NCI-H2196 treated with DMSO at 0.1 percent for 48 hours (cell line): ENCODE measurements around the gene RASA3.

ENCODE experiments used
- DNase-seq: peaks from one replicate; lab custom pipeline; 2025; ENCODE audit not compliant: unreplicated experiment; lab: John Stamatoyannopoulos, UW

The RASA3 gene

GRCh38 chr13:113943821-113944565, 188.4 kb downstream of the RASA3 start:
- no peak for DNase-seq

- no peak for DNase-seq
Observed at GRCh38 chr13:113942591-113943103, 189.8 kb downstream of the RASA3 start.

- peak; percentile 14 for DNase-seq
Observed at GRCh38 chr13:113941571-113942191, 190.7 kb downstream of the RASA3 start.

- DNase-seq, result no peak
Observed at GRCh38 chr13:113939944-113940297, 192.5 kb downstream of the RASA3 start.

GRCh38 chr13:113939129-113939943, 193.1 kb downstream of the RASA3 start:
- no peak for DNase-seq

GRCh38 chr13:113938716-113939115, 193.7 kb downstream of the RASA3 start:
- no peak for DNase-seq

- no peak for DNase-seq
Observed at GRCh38 chr13:113938246-113938645, 194.2 kb downstream of the RASA3 start.

GRCh38 chr13:113937527-113938180, 194.8 kb downstream of the RASA3 start:
- DNase-seq, result no peak

- no peak for DNase-seq
Observed at GRCh38 chr13:113937073-113937472, 195.3 kb downstream of the RASA3 start.

- no peak for DNase-seq
Observed at GRCh38 chr13:113936166-113936965, 196.1 kb downstream of the RASA3 start.

- DNase-seq, result no peak
Observed at GRCh38 chr13:113935001-113935844, 197.2 kb downstream of the RASA3 start.

GRCh38 chr13:113934576-113934975, 197.8 kb downstream of the RASA3 start:
- no peak for DNase-seq

GRCh38 chr13:113933901-113934300, 198.5 kb downstream of the RASA3 start:
- no peak for DNase-seq

GRCh38 chr13:113931841-113932459, 200.5 kb downstream of the RASA3 start:
- no peak for DNase-seq

- DNase-seq, result no peak
Observed at GRCh38 chr13:113930671-113931637, 201.5 kb downstream of the RASA3 start.

GRCh38 chr13:113929628-113930615, 202.5 kb downstream of the RASA3 start:
- DNase-seq, result no peak
